Measurements from ENCODE around the gene CDH5.
"Not testable (repeated sequence)": the region's sequence is repeated elsewhere in the genome, so short reads cannot be mapped to it uniquely, and the experiment has no call there.

The CDH5 gene, protein sequence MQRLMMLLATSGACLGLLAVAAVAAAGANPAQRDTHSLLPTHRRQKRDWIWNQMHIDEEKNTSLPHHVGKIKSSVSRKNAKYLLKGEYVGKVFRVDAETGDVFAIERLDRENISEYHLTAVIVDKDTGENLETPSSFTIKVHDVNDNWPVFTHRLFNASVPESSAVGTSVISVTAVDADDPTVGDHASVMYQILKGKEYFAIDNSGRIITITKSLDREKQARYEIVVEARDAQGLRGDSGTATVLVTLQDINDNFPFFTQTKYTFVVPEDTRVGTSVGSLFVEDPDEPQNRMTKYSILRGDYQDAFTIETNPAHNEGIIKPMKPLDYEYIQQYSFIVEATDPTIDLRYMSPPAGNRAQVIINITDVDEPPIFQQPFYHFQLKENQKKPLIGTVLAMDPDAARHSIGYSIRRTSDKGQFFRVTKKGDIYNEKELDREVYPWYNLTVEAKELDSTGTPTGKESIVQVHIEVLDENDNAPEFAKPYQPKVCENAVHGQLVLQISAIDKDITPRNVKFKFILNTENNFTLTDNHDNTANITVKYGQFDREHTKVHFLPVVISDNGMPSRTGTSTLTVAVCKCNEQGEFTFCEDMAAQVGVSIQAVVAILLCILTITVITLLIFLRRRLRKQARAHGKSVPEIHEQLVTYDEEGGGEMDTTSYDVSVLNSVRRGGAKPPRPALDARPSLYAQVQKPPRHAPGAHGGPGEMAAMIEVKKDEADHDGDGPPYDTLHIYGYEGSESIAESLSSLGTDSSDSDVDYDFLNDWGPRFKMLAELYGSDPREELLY

GRCh38 chr16:66366433-66367299 lies at the start of gene CDH5:
Gene CDH5, plus strand, starts transcription at chr16:66366691. Its CDS starts 12,647 bp downstream, at chr16:66379338.
- DNase-seq, result no peak

DNA sequence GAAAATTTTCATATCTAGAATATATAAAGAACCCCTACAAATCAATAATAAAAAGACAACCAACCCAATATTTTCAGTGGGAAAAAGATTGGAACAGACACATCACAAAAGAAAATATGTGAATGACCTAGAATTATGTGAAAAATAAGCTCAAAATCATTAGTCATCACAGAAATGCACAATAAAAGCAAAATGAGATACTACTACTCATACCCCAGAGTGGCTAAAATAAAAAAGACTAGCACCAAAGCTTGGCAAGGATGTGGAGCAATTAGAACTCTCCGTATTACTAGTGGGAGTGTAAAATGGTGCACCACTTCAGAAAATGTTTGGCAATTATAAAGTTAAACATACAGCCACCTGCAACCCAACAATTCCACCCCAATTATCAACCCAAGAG lies 48.0 kb upstream of the CDH5 start:
- DNase-seq, result no peak

GRCh38 chr16:66320774-66321173 lies 45.7 kb upstream of the CDH5 start:
- no peak for DNase-seq

DNA sequence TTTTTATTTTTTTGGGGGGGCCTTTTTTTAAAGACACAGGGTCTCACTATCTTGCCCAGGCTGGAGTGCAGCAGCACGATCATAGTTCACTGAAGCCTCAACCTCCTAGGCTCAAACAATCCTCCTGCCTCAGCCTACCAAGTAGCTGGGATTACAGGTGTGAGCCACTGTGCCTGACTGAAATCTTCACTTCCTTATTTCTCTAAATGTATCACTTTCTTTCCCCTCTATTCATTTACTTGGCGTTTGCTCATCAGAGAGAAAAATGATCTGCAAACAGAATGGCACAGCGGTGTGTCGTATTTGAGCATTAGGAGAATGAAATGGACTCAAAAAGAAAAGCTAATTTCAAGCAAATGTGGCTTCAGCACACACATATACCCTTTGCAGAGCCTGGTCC lies 44.3 kb upstream of the CDH5 start:
- no peak for DNase-seq

DNA sequence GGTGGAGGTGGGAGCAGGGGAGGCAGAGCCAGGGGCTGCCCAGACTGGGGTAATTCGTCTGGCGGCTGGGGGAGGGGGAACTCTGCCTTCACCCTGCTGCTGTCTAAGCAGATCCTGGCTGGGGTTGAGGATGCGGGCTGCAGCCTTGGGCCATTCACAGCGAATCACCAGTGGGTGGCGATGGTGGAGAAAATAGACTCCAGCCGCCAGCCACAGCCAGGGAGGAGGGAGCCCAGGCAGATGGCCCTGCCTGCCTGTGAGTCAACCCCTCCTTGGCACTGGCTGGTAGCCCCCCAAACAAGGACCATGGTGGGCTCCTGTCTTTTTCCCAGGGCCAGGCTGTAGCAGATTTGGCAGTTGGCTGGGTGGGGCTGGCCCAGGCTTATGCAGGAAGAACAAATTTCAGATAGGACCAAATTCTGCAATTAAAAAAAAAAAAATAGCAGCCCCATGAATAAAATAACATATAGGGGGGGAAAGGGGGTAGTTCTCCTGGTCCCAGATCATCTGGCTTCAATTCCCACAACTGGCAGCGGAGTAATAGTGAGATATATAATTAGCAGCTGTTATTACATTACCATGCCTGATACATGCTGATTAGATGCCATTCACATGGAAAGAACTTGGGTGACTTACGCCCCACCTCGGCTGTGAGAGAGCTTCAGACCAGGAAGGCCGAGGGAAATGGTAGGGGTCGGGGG lies 41.5 kb upstream of the CDH5 start:
- DNase-seq, result no peak

DNA sequence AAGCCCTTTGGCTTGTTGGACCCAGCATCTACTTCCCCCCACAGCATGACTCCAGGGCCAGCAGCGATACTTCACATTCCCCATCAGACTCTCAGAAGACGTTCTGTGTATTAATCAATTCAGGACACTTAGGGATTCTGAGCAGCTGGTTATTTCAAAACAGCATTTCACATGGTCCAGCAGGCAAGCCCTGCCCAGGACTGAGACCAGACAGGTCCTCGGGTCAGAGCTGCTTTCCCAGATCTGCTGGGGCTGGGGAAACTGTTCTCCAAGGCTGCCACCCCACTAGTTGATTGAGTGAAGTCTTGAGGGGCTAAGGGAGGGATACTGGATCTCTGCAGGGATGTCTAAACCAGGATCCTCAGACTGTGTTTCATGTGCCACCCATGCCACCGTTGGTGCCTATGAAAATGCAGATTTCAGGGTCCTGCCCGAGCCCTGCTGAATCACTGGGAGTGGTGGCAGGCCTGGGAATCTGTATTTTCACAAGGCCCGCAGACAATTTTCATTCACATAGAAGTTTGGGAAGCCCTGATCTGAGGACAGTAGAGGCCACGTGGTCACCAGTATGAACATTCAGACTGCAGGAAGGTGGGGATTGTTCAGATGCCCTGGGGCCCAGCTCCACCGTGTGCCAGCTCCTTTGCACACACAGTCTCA lies 40.6 kb upstream of the CDH5 start:
- DNase-seq, result no peak

- DNase-seq, result no peak
Measured at GRCh38 chr16:66326991-66327513, 39.4 kb upstream of the CDH5 start.

- no peak for DNase-seq
Measured at GRCh38 chr16:66328282-66328681, 38.2 kb upstream of the CDH5 start.

DNA sequence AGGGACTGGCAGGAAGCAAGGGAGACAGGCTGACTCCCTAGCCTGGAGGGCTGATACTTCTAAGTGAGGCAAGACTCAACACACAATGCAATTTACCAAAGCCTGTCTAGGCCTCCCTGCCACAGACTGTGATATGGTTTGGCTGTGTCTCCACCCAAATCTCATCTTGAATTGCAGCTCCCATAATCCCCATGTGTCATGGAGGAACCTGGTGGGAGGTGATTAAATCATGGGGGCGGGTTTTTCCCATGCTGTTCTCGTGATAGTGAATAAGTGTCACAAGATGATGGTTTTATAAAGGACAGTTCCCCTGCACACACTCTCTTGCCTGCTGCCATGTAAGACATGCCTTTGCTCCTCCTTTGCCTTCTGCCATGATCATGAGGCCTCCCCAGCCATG lies 35.0 kb upstream of the CDH5 start:
- DNase-seq, result not testable (repeated sequence)

- DNase-seq, result no peak
Measured at GRCh38 chr16:66332634-66333610, 33.6 kb upstream of the CDH5 start.

DNA sequence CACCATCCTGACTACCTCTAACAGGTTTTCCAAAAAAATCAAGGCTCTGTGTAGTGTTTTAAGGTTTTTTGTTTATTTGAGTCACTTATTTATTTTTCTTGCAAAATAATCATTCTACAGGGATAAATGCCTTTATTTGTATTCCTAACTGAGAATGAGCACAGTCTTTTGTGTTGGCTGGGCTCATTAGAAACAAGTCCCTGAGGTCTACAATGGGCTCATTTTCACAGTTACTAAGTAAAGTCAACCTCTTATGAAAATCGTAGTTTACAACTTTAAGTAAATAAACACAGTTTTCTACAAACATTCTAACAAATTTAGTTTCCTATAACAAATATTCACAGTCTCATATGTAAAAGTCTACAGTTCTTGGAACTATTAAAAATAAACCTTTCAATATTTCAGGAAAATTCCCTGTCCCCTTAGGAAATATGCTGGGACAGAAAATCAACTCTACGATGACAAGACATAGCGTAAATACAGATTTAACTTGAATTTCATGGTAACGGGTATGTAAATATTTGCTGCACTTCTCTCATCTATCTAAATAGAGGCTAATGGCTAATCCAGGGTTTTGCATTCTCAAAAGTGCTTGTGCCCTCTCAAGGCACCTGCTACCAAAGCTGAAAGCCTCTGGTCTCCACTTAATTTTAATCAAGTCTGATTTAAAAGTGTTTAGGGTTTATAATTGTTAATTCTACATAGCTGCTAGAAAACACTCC lies 31.5 kb upstream of the CDH5 start:
- no peak for DNase-seq

- DNase-seq, result no peak
Measured at GRCh38 chr16:66335704-66336329, 30.7 kb upstream of the CDH5 start.

GRCh38 chr16:66337463-66338188 lies 28.9 kb upstream of the CDH5 start:
- no peak for DNase-seq

DNA sequence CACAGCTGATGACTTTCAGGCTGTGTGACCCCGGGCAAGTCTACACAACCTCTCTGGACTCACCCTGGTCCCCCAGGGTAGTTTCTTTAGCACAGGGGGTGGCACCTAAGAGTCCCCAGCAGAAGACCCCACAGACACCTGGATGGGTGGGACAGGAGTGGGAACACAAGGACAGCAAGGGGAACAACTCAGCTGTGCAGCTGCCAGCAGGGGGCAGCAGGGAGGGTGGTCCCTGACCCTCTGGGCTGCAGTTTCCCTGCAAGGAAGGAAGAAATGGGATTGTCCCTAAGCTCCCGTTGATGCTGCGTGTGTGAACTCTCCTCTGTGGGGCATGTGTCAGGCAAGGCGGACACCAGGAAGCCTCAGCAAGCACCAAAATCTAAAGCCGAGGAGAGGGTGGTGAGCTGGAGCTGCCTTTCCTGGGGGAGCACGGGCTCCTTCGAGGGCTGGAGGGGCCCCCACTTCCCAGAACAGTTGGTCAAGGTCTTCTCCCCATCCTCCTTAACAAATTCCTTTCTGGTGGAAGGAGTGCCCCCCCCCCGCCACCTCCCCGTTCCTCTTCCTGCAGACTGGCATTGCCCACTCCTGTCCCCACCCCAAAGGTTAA lies 24.1 kb upstream of the CDH5 start:
- DNase-seq, result peak; percentile 37 to 57

DNA sequence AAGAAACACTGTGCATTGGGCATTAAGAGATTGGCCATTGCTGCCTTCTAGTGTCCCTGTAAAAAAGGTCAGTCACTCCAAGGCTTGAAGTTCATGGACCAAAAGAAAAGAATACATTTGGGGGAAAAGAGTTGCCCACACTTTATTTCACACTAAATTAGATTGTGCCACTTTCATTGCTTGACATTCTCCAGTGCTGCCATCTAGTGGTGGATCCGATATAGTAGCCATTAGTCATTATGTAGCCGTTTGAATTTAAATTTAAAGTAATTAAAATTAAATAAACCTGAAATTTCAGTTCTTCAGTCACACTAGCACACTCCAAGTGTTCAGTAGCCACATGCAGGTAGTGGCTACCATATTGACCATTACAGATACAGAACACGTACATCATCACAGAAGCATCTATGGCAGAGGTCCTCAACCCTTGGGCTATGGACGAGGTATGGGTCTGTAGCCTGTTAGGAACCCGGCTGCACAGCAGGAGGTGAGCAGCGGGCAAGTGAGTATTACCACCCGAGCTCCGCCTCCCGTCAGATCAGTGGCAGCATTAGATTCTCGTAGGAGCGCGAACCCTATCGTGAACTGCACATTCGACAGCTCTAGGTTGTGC lies 21.9 kb upstream of the CDH5 start:
- DNase-seq, result no peak

DNA sequence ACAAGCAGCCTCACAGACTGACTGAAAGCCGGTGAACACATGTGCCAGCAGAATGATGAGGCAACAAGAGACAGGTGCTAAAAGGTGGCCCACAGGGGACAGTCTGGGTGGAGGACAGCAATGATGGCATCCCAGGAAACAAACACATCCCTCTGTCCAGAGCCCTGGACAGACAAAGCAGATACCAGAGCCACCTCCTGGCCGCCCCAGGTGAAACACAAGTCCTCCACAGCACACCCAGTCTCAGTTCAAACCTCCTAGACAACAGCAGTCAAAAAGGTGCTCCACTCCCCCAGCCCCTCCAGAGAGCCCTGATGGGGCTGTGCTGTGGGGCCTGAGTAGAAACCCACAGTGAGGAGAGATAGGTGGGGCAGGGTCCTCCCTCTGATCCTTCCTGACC lies 20.3 kb upstream of the CDH5 start:
- DNase-seq, result no peak

DNA sequence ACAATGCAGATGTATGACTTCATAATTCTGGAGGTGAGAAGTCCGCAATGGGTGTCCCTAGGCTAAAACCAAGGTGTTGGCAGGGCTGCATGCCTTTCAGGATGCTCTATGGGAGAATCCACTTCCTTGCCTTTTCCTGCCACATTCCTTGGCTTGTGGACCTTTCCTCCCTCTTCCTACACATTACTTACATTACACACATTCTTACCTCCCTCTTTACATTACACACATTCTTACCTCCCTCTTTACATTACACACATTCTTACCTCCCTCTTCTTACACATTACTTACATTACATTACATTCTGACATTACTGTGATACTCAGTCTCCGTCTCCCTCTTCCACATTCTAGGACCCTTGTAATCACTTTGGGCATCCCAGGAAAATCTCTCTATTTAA lies 14.2 kb upstream of the CDH5 start:
- no peak for DNase-seq

GRCh38 chr16:66353055-66353454 lies 13.4 kb upstream of the CDH5 start:
- DNase-seq, result no peak

All from activated T-cell treated with anti-CD3 and anti-CD28 coated beads, Interleukin-2, amount 50 U/mL, for 48 hours (primary cell).